Uterus (tissue), 2 donors: Measurements from ENCODE around the gene KLF16.

Experiments
- POLR2A ChIP-seq, 2 donors: fragments of 450-650 bp; IDR thresholded peaks; one replicate each; pipeline ENCODE4 v1.6.1; 2016; ENCODE audit warnings: antibody characterized with exemption in 2 of 2, mild to moderate bottlenecking in 1 of 2, moderate library complexity in 1 of 2
- TF ChIP-seq, protein P1 (sequence below), 4 experiments: fragments of 200-600 bp in 2 of 4; fragments of 450-650 bp in 2 of 4; sonication (generic) in 2 of 4; IDR thresholded peaks; one replicate each; pipeline ENCODE4 v1.5.1; 2016 to 2019; ENCODE audit warnings: antibody characterized with exemption in 4 of 4, mild to moderate bottlenecking in 2 of 4, moderate library complexity in 1 of 4

DNA sequence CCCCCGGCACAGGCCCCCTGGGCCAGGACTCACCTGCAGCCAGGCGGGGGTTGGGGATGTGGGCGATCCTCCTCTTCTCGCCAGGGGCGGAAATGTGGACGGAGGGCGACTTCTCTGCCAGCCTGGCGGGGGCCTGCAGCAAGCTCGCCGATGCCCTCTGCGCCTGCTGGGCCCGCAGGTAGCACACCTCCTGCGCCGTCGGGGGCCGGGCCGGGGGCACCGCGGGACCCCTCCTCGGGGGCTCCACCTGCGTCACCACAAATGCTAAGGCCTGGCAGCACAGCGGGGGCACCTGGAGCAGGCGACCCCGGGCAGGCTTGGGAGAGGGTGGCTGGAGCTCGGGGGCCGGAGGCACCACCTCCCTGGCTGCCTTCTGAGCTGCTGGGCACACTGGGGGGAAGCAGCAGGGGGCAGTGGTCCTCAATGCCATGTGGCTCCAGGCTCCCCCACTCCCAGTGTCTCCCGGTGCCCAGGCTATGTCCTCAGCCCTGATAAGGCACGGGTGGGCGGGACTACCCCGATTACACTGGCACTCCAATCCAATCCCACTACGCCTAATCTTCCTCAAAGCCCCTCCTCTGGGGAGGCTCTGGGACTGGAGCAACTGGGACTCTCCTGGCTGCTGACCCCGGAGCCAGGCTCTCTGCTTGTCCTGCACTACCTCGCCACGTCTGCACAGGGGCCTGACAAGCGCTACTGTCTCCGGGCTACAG is 39.7 kb downstream of the KLF16 start:
- TF ChIP-seq, protein P1, sequence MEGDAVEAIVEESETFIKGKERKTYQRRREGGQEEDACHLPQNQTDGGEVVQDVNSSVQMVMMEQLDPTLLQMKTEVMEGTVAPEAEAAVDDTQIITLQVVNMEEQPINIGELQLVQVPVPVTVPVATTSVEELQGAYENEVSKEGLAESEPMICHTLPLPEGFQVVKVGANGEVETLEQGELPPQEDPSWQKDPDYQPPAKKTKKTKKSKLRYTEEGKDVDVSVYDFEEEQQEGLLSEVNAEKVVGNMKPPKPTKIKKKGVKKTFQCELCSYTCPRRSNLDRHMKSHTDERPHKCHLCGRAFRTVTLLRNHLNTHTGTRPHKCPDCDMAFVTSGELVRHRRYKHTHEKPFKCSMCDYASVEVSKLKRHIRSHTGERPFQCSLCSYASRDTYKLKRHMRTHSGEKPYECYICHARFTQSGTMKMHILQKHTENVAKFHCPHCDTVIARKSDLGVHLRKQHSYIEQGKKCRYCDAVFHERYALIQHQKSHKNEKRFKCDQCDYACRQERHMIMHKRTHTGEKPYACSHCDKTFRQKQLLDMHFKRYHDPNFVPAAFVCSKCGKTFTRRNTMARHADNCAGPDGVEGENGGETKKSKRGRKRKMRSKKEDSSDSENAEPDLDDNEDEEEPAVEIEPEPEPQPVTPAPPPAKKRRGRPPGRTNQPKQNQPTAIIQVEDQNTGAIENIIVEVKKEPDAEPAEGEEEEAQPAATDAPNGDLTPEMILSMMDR (IDR thresholded peaks at IDR 0.05) = no peak
- TF ChIP-seq POLR2A (IDR thresholded peaks at IDR 0.05) = no peak
